Ishikawa (cell line): Measurements from ENCODE around the gene DHPS.

Experiments used
- CEBPB ChIP-seq: IDR thresholded peaks from 2 replicates; pipeline ENCODE4 v1.6.1; 2012
- CREB1 ChIP-seq: IDR thresholded peaks from 2 replicates; pipeline ENCODE4 v1.6.1; 2012; ENCODE audit warnings: low read depth
- EGR1 ChIP-seq: IDR thresholded peaks from 2 replicates; pipeline ENCODE4 v1.6.1; 2012
- EP300 ChIP-seq: IDR thresholded peaks from 2 replicates; pipeline ENCODE4 v1.6.1; 2012; ENCODE audit warnings: borderline replicate concordance
- FOXM1 ChIP-seq: IDR thresholded peaks from 2 replicates; pipeline ENCODE4 v1.6.1; 2012; ENCODE audit warnings: low read depth, borderline replicate concordance
- MAX ChIP-seq: IDR thresholded peaks from 2 replicates; pipeline ENCODE4 v1.6.1; 2012
- NFIC ChIP-seq: IDR thresholded peaks from 2 replicates; pipeline ENCODE4 v1.6.1; 2012
- RAD21 ChIP-seq: IDR thresholded peaks from 2 replicates; pipeline ENCODE4 v1.6.1; 2012; ENCODE audit warnings: low read depth
- REST ChIP-seq: IDR thresholded peaks from 2 replicates; pipeline ENCODE4 v1.6.1; 2012; ENCODE audit warnings: low read depth, mild to moderate bottlenecking
- TAF1 ChIP-seq: IDR thresholded peaks from 2 replicates; pipeline ENCODE4 v1.6.1; 2012; ENCODE audit warnings: low read depth, mild to moderate bottlenecking
- TCF12 ChIP-seq: IDR thresholded peaks from 2 replicates; pipeline ENCODE4 v1.6.1; 2012; ENCODE audit warnings: low read depth
- TEAD4 ChIP-seq: IDR thresholded peaks from 2 replicates; pipeline ENCODE4 v1.6.1; 2012
- USF1 ChIP-seq: IDR thresholded peaks from 2 replicates; pipeline ENCODE4 v1.6.1; 2012
- YY1 ChIP-seq: IDR thresholded peaks from 2 replicates; pipeline ENCODE4 v1.6.1; 2012; ENCODE audit warnings: low read depth
- ZBTB7A ChIP-seq: IDR thresholded peaks from 2 replicates; pipeline ENCODE4 v1.6.1; 2012; ENCODE audit warnings: low read depth

DHPS gene

GRCh38 chr19:12642506-12642905 lies 39.2 kb downstream of the DHPS start:
- TF ChIP-seq NFIC (no peak), TAF1 (no peak), MAX (no peak), YY1 (no peak), EP300 (no peak), FOXM1 (no peak), CREB1 (no peak), REST (no peak), CEBPB (no peak), USF1 (no peak), ZBTB7A (no peak), TEAD4 (no peak), EGR1 (no peak), RAD21 (no peak), TCF12 (no peak)

GRCh38 chr19:12641456-12641855 lies 40.2 kb downstream of the DHPS start:
- no peak for TF ChIP-seq RAD21
- TF ChIP-seq TEAD4, result no peak
- no peak for TF ChIP-seq TCF12
- TF ChIP-seq USF1, result no peak
- TF ChIP-seq ZBTB7A, result no peak
- no peak for TF ChIP-seq MAX
- no peak for TF ChIP-seq FOXM1
- no peak for TF ChIP-seq CREB1
- no peak for TF ChIP-seq EP300
- no peak for TF ChIP-seq NFIC
- TF ChIP-seq CEBPB, result no peak

- peak; percentile 68 for TF ChIP-seq RAD21
- TF ChIP-seq MAX, result no peak
- TF ChIP-seq FOXM1, result no peak
- TF ChIP-seq TCF12, result no peak
- no peak for TF ChIP-seq USF1
Measured at GRCh38 chr19:12639901-12640613, 41.6 kb downstream of the DHPS start.

GRCh38 chr19:12638611-12639182 lies 43.0 kb downstream of the DHPS start:
- TF ChIP-seq YY1, result no peak
- TF ChIP-seq TEAD4, result no peak
- TF ChIP-seq EGR1, result no peak
- no peak for TF ChIP-seq EP300
- TF ChIP-seq MAX, result no peak
- no peak for TF ChIP-seq USF1
- no peak for TF ChIP-seq TAF1
- TF ChIP-seq FOXM1, result no peak
- TF ChIP-seq REST, result no peak
- TF ChIP-seq CREB1, result no peak
